SK-N-MC (cell line): ENCODE measurements around the gene TTLL10.

Source experiments
- EZH2 ChIP-seq: fragments of 200-600 bp; sonication (generic); IDR thresholded peaks from one replicate; pipeline ENCODE4 v1.6.1; 2017; ENCODE audit warnings: antibody characterized with exemption
- POLR2AphosphoS5 ChIP-seq: IDR thresholded peaks from 2 replicates; pipeline ENCODE4 v1.6.1; 2012; ENCODE audit warnings: mild to moderate bottlenecking, low read depth, low read length, borderline replicate concordance

DNA sequence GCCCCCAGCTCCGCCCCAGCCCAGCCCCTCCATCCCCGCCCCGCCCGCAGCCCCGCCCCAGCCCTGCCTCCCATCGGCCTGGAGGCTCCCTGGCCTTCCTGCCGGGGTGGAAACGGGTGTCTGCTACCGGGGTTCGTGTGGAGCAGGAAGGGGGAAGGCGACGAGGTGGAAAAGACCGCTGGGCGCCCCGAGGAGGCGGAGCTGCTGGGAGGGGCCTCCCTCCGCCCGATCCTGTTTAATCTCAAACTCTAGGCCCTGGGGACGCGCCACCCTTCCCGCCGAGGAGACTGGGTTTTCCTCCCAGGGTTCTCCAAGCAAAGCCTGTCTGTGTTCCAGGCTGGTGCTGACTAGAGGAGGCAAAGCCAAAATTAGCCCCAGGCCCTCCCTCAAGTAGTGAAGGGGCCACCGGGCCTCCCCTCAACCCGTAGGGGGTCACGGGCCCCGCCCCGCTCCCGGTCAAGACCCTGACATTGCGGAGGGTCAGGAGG is 16.2 kb upstream of the TTLL10 start:
- TF ChIP-seq POLR2AphosphoS5, result peak; percentile 73
- TF ChIP-seq EZH2, result no peak
